Fibroblast of skin of left quadriceps (primary cell): ENCODE results near the gene CYP39A1.
"Not testable (repeated sequence)": the region's sequence is repeated elsewhere in the genome, so short reads cannot be mapped to it uniquely, and the experiment has no call there.

Experiments
- DNase-seq, 2 experiments: peaks; one replicate each; pipeline ENCODE4 v3.0.0-alpha.2; 2013; ENCODE audit warnings: low read depth in 2 of 2

CYP39A1 gene

DNA sequence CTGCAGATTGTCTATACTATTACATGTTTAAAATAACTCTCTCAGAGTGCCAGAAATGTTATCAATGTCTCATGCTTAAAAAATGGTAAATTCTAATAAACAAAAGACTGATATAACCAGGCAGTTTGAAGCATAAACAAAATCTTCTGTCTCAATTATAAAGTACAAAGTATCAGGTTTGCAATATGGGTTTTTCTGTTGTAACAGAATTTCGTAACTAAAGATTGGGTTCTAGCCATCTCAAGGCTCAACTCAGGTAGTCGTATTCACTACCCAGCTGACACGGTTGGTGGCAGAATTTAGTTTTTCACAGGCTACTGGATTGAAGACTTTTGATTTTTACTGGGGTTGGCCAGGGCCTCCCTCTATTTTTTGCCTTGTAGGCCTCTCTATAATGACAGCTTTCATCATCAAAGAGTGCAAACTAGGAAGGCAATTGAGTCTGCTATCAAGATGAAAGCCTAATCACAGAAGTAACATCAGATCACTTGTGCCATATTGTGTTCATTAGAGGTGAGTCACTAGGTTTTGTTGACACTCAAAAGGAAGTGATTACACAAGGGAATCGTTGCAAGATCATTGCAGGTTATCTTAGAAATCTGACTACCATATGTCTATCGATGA, 3.6 kb downstream of the CYP39A1 start:
- DNase-seq: no peak

GRCh38 chr6:46648108-46648507, 4.5 kb downstream of the CYP39A1 start:
- not testable (repeated sequence) for DNase-seq

DNA sequence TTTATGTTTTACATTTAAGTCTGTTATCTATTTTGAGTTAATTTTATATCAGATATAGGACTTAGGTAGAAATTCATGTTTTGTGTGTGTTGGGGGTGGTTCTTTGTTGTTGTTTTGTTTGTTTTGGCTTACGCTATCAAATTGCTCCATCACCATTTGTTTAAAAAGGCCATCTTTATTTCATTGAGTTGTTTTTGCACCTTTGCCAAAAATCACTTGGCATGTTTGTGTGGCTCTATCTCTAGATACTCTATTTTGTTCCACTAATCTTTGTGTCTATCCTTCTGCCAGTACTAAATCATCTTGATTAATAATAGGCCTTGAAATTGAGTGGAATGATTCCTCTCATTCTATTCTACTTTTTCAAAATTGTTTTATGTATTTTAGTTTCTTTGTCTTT, 7.4 kb downstream of the CYP39A1 start:
- DNase-seq: no peak

DNA sequence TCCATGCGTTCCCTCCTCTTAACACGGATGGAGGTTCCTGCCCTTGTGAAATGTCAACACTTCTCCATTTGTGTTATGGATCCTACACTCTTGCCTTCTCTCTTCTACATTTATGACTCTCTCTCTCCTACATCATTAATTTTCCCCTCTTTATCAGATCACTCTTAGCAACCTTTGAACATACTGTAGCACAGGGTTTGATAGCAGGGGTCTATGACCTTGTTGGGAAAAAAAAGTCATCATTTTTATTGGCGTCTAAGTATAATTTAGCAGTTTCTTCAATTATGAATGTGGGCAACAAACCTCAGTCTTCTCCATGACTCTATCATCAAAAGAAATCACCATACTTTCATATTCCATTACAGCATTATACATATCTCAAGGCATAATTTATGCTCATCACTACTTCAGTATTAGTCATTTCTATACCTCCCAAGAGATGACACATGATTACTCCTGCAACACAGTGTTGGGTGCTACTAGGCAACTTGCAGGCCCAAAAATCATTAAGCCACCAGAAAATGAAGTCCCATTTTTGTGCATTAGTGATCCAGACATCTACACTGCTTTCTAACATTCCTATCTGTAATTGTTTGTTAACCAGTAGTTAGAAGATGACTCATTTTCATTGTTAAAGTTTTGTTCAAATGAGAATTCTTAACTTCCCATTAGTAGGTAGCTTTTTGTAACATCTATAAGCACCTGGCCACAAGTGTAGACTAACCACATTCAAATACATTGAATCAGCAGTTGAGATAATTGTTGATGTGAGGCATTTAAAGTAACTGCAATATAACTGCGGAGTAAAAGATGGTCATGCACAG, 9.5 kb downstream of the CYP39A1 start:
- DNase-seq: no peak

DNA sequence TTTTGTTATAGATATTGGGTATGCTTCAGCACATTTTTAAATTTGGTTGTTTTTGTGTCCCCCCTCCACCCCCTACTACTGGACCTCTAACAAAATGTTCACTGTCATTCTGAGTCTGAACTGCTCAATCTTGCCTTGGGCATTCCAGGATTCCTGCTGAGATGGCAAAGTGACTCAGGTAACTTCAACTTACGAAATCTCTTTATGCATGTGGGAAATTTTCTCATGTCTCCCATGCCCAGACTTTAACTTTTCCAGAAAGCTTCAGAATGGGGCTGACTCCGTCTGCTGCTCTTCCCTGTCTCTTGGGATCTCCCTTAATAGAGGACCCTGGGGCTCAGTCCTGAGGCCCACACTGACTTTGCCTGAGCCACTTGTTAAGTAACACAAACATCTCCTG, 14.0 kb downstream of the CYP39A1 start:
- DNase-seq: no peak

GRCh38 chr6:46637933-46638332, 14.7 kb downstream of the CYP39A1 start:
- no peak for DNase-seq

GRCh38 chr6:46637145-46637544, 15.5 kb downstream of the CYP39A1 start:
- DNase-seq: peak in 1 of 2 experiments; percentile 1

GRCh38 chr6:46635462-46635861, 17.2 kb downstream of the CYP39A1 start:
- no peak for DNase-seq

DNA sequence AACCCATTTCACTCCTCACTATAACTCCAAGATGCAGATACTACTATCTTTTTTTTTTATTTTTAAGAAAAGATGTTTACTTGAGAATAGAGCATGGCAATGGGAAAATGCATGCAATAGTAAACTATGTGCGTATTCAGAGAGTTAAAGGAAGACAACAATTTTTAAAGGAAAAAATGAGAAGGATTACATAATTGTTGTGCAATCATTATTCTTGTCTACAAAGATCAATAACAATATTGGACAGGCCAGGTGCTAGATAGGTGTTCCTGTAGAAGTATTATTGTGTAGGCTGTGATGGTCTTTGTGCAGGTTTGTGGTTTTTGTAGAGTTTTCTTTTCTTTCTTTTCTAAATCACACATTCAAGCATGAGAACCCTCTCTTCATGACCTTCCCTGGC, 20.6 kb downstream of the CYP39A1 start:
- no peak for DNase-seq

DNA sequence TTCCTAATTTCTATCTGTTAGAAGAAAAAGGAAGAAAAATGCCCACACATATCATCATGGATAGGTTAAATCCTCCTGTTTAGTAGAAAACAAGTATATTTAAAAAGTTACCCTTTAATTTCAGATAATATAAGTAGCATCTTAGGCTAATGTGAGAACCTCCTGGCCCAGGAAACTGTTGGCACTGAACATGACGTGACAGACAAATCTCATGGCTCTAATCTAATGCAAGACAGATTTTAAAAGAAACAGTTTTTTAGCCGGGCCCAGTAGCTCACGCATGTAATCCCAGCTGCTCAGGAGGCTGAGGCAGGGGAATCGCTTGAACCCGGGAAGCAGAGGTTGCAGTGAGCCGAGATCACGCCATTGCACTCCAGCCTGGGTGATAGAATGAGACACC, 22.9 kb downstream of the CYP39A1 start:
- no peak for DNase-seq

- DNase-seq: no peak
Observed at GRCh38 chr6:46628976-46629375, 23.6 kb downstream of the CYP39A1 start.

DNA sequence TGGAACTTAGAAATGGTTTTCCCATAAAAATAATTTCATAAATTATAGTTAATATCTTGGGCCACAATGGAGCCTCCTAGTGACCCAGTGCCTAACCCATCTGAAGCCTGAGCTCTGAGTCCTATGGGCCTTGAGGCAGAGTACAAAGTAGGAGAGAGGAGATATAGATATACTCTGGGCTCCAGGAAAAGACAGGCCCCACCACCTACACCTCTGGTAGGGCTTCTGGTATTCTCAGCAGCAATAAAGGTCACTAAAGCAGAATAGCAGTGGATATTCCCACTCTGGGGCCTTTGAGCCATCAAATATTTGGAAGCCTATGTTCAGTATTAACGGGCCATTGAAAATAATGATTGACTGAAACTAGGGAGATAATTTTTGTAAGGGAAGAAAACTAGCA, 24.1 kb downstream of the CYP39A1 start:
- DNase-seq: no peak

GRCh38 chr6:46626976-46627375, 25.6 kb downstream of the CYP39A1 start:
- DNase-seq: no peak

DNA sequence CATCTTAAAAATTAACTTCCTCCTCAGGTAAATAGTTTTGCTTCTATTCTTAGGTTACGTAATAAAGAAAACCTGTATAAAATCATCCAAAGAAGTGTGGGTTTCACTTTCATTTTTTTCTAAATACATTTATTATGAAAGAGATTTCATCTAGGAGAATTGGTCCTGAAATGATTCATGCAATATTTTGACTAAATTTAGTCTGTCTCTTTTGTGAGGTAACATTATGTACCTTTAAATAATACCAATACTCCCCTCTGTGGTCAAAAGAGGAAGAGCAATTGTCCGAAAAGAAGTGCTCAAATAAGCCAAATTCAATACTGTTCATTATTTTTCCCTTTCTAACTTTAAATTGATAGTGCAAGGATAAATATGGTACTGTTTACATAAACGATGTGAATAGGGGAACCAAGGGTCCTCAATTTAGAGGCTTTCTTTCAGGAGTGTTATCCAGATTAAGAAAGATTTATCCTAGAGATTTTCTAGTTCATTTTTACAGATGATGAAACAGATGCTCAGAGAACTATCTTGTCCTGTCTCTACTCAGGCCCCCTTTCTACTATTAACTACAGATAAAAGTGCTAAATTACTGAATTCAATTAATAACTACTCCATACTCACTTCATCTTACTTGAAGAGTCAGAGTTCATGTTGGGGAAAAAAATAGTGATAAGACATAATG, 26.2 kb downstream of the CYP39A1 start:
- DNase-seq: peak; percentile 4 to 7

DNA sequence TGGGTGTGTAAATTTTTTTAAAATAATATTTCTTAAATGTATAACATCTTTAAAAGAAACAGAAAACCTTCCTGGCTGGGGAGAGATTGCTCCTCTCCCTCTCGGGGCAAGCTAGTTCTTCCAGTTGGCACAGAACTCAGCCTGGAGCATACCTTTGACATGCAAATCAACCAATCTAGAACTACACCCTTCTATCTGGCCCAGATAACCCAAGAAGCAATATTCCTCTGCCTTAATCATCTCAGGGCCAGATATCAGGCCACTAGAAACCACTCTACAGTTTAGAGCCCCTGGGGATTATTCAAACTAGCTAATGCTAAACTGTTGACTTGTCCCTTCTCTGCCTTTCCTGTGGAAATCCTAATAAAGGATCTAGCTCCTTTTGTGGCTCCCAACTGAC, 33.9 kb downstream of the CYP39A1 start:
- no peak for DNase-seq

GRCh38 chr6:46612645-46613044, 40.0 kb downstream of the CYP39A1 start:
- DNase-seq: no peak

GRCh38 chr6:46610862-46611553, 41.6 kb downstream of the CYP39A1 start:
- DNase-seq: no peak

GRCh38 chr6:46606338-46606737, 46.3 kb downstream of the CYP39A1 start:
- no peak for DNase-seq

DNA sequence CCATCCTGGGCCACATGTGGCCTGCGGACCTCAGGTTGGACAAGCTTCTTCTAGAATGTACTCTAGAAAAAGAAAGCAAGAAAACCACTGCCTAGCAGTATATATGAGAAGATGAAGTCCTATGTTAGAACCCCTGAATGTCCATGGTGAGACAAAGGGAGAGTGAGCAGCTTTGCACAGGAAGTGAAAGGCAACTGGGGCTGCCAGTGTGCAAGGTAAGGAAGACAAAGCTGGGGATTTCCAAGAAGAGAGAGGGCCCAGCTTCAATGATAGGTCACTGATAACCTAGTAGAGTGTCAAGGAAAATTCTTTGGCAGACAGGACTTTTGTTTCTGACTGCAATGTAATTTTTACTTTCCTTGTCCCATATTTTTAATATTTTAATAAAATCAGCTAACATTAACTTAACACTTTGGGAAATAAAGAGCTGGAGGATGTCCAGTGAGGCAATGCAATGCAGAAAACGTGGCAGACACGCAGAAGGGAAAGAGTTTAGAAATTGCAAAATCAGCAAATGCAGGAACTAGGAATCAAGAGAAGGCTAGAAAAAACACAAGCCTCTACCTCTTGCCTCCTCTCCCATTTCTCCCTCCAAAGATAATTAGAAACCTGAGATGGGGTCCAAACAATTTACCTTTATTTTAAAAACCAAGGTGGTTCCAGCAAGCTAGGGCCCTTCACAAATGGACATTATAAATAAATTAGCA, 47.4 kb downstream of the CYP39A1 start:
- no peak for DNase-seq

DNA sequence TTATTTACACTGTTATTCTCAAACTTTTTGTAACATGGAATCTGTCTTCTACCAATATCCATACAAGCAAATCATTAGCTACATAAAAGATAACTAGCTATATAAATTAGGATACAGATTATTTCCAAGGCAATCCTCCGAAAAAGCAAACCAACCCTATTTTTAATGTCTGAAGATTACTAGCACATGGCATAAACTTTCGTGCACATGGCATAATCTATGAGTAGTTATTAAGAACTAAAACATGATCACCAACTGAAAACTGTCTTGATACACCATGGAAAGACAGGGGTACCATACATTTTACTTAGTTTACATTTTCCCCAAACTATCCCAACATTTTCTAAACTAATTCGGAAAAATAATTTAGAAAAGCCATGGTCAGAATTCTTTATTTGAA, 54.4 kb downstream of the CYP39A1 start:
- no peak for DNase-seq

DNA sequence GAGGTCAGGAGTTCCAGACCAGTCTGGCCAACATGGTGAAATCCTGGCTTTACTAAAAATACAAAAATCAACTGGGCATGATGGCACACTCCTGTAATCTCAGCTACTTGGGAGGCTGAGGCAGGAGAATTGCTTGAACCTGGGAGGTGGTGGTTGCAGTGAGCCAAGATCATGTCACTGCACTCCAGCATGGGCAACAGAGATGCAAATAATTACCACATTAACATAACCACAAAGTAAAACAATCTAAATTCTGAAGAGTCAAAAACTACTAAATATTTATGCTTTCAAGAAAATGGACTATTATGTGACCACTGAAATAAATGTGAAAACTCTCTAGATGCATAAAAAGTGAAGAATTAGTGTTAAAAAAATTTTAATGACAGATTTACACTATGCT, 59.9 kb downstream of the CYP39A1 start:
- DNase-seq: no peak

DNA sequence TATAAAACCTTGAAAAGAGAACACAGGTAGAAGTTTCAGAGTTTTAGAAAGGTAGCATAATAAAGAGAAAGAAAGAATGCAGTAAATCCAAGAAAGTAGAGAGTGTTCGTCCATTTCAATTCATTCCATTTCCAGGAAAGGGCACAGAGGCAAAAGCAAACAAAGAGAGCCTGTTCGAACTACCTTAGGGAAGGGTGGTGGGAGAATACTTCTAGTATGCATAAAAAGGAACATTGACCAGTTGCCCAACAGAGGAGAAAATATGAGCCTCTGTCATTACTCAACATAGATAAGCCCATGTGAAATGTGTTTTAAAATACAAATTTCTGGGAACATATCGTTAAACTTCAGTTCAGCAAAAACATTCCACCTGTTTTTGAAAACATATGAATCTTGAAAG, 60.6 kb downstream of the CYP39A1 start:
- no peak for DNase-seq
